Adrenal gland (tissue), 5 donors: Measurements from ENCODE around the gene LTA.

Experiments
- POLR2A ChIP-seq, 2 donors: fragments of 450-650 bp; IDR thresholded peaks; one replicate each; pipeline ENCODE4 v1.6.1; 2017; ENCODE audit warnings: antibody characterized with exemption in 2 of 2, mild to moderate bottlenecking in 2 of 2, moderate library complexity in 1 of 2
- TF ChIP-seq, protein P1 (sequence below), 6 experiments: fragments of 450-650 bp in 4 of 6; fragments of 200-600 bp in 2 of 6; sonication (generic) in 1 of 6; IDR thresholded peaks; 1 replicate in 5 of 6; 2 replicates in 1 of 6; pipeline versions ENCODE4 v1.5.1 to v1.8.0; 2016 to 2021; ENCODE audit warnings: antibody characterized with exemption in 6 of 6, mild to moderate bottlenecking in 2 of 6, moderate library complexity in 1 of 6
- donor health status: DM: no; HTN: no; CAD: no.

DNA sequence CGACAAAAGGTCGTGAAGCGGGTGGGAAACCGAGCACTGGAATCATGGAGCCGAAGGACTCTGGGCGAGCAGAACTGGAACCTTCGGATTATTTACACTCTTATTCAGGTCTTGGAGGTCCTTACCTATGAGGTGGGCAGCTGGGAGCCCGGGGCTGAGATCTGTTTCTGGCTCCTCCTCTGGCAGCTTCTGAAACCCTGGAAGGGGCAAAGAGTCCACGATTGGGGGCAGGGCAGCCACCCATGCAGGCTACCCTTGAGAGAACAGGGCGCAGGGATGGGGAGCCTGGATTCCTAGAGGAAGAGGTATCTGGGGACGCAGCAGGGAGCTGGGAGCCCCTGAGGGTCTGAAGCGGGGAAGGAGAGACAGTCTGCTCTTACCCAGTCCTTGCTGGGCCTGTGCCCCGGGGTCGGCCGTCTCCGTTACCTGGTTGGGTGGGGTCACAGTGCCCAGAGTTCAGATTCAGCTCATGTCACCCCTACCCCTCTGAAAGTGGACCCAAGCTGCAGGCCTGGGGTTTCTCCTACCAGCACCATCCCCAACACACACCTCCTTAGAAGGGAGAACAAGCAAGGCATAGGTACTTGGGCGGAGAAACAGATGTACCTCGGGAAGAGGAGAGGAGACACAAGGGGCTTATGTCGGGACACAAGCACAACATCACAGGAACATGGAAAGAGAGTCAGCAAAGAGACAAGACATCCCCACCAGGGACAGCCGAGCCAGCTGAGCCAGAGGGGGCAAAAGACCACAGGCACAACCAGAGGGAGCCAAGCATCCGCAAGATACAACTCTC is 9.5 kb downstream of the LTA start:
- TF ChIP-seq, protein P1, sequence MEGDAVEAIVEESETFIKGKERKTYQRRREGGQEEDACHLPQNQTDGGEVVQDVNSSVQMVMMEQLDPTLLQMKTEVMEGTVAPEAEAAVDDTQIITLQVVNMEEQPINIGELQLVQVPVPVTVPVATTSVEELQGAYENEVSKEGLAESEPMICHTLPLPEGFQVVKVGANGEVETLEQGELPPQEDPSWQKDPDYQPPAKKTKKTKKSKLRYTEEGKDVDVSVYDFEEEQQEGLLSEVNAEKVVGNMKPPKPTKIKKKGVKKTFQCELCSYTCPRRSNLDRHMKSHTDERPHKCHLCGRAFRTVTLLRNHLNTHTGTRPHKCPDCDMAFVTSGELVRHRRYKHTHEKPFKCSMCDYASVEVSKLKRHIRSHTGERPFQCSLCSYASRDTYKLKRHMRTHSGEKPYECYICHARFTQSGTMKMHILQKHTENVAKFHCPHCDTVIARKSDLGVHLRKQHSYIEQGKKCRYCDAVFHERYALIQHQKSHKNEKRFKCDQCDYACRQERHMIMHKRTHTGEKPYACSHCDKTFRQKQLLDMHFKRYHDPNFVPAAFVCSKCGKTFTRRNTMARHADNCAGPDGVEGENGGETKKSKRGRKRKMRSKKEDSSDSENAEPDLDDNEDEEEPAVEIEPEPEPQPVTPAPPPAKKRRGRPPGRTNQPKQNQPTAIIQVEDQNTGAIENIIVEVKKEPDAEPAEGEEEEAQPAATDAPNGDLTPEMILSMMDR (IDR thresholded peaks at IDR 0.05): no peak
- TF ChIP-seq POLR2A (IDR thresholded peaks at IDR 0.05): no peak
